Right cardiac atrium (tissue), 5 donors: ENCODE measurements around the gene TMEM106C. TPM values are rescaled to one million over a fixed set of nuclear protein-coding genes. Genes with fewer than 3 reads are reported as not detected.

ENCODE experiments used
- ATAC-seq, 2 donors: fragments of 200-7000 bp; cut with Tn5 transposase; one replicate each; pipeline versions ENCODE4 v1.8.0 to v1.9.1; 2020; ENCODE audit warnings: moderate library complexity in 2 of 2, mild to moderate bottlenecking in 1 of 2
- DNase-seq, 3 donors: peaks; one replicate each; pipeline ENCODE4 v3.0.0-alpha.2; 2020
- H3K27ac ChIP-seq: one replicate; pipeline ENCODE4 v1.5.1; 2013; ENCODE audit warnings: mild to moderate bottlenecking, low read length, control low read depth, moderate library complexity
- H3K27me3 ChIP-seq: one replicate; pipeline ENCODE4 v1.6.1; 2013; ENCODE audit not compliant: control insufficient read depth, insufficient read depth
- H3K4me1 ChIP-seq: one replicate; pipeline ENCODE4 v1.6.1; 2013; ENCODE audit warnings: low read length; ENCODE audit not compliant: control insufficient read depth, insufficient read depth
- H3K4me3 ChIP-seq: one replicate; pipeline ENCODE4 v1.5.1; 2013; ENCODE audit warnings: low read length, control low read depth
- H3K9me3 ChIP-seq: one replicate; pipeline ENCODE4 v1.6.1; 2013; ENCODE audit warnings: low read length; ENCODE audit not compliant: control insufficient read depth
- WGBS: extraction: QIAGEN DNeasy Blood & Tissue Kit; methylation state at CpG from one replicate; pipeline ENCODE4 v1.1.7; 2013; 5-methylcytosine and 5-hydroxymethylcytosine counted together
- intact Hi-C, 4 donors: fragments of 100-400 bp; cut with DNase I; formaldehyde crosslinking; loops; one replicate each; pipeline versions ENCODE4 v1.11.0 to v1.14.0; 2022 to 2023
- polyA plus RNA-seq: library from polyadenylated mRNA; stranded (reverse); fragments of 200-250 nt; gene quantifications from one replicate; pipeline ENCODE4 v1.2.3, GENCODE V29; 2013
- total RNA-seq, 4 donors: library from RNA; stranded (reverse); fragmentation: NEBNext Ultra II Directional; extraction: Animal tissue kit (Norgen Biotek cat#: 25700); gene quantifications; one replicate each; pipeline ENCODE4 v1.2.1, GENCODE V29; 2021
- donor health status: healthy with polysubstance abuse.
- donor health status: DM: no; HTN: yes; CAD: no.
- donor health status: DM: no; HTN: no; CAD: no.
- donor health status: DM: no; HTN: yes; CAD: no; lungs with severe emphysema.
- donor health status: DM: yes; HTN: yes; CAD: no.

Gene TMEM106C
- total and polyA plus RNA-seq, 5 donors, result 67.8 to 85.7 (median 73.0) TPM

- ATAC-seq (peak in 1 of 2 donors; percentile 10), DNase-seq (no peak)
- Histone ChIP-seq H3K9me3 (no peaks in the 10 kb centered on the region), H3K27me3 (no peaks in the 10 kb centered on the region), H3K4me1 (no peaks in the 10 kb centered on the region), H3K27ac (no peak overlapping the region), H3K4me3 (no peak overlapping the region)
- WGBS, result 40% methylated on average over 3 of the region's 3 CpGs
- intact Hi-C loops, result no loop called here
Measured at GRCh38 chr12:47969845-47970244, 6.4 kb downstream of the TMEM106C start.

GRCh38 chr12:47970843-47971242 lies 7.4 kb downstream of the TMEM106C start:
- Histone ChIP-seq H3K9me3 (no peaks in the 10 kb centered on the region), H3K27me3 (no peaks in the 10 kb centered on the region), H3K27ac (no peak overlapping the region), H3K4me1 (no peaks in the 10 kb centered on the region), H3K4me3 (no peak overlapping the region)
- intact Hi-C loops, result no loop called here
- DNase-seq (no peak), ATAC-seq (no peak)
- 80% methylated on average over 7 of the region's 7 CpGs for WGBS

DNA sequence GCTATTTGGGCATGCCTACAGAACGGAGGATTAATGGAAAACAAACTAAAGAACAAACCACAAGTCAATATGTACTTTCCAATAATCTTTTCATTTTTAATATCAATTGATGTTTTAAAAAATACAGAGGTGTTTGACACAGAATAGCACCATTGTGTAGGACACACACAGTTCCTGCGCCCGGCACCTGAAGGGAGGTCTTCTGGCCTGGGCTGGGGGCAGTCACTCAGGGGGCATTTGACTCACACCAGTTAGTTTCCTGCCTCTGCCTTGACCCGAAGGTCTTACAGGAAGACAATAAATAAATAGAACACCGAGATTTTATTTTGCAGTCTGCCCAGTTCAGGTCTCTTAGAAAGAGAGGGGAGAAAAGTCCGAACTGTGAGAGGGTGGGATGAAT lies 9.5 kb downstream of the TMEM106C start:
- H3K27me3 ChIP-seq, result no peaks in the 10 kb centered on the region
- H3K9me3 ChIP-seq, result no peaks in the 10 kb centered on the region
- H3K27ac ChIP-seq, result no peak overlapping the region
- no peaks in the 10 kb centered on the region for H3K4me1 ChIP-seq
- 83% methylated on average over 6 of the region's 6 CpGs for WGBS
- DNase-seq (no peak), ATAC-seq (no peak)
- intact Hi-C loops, result no loop called here
- no peak overlapping the region for H3K4me3 ChIP-seq

DNA sequence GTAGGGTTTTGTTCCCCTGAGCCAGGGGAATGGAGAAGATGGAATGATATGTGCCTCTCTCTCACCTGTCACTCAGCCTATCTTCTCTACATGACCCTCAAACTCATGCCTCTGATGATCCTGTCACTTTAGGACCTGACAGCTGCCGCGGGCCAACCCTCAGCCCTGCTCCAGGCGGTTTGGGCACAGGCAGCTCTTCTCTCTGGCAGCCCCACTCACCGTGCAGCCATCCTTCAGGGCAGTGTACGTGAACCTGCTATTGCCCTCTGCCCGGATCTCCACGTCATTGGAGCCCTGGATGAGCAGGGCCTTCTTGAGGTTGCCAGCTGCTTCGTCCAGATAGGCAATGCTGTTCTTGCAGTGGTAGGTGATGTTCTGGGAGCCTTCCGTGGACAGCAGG lies 10.5 kb downstream of the TMEM106C start:
- Histone ChIP-seq H3K4me1 (no peaks in the 10 kb centered on the region), H3K4me3 (no peak overlapping the region), H3K27ac (no peak overlapping the region), H3K27me3 (no peaks in the 10 kb centered on the region), H3K9me3 (no peaks in the 10 kb centered on the region)
- WGBS, result 95% methylated on average over 9 of the region's 9 CpGs
- ATAC-seq (no peak), DNase-seq (no peak)
- intact Hi-C loops, result no loop called here

DNA sequence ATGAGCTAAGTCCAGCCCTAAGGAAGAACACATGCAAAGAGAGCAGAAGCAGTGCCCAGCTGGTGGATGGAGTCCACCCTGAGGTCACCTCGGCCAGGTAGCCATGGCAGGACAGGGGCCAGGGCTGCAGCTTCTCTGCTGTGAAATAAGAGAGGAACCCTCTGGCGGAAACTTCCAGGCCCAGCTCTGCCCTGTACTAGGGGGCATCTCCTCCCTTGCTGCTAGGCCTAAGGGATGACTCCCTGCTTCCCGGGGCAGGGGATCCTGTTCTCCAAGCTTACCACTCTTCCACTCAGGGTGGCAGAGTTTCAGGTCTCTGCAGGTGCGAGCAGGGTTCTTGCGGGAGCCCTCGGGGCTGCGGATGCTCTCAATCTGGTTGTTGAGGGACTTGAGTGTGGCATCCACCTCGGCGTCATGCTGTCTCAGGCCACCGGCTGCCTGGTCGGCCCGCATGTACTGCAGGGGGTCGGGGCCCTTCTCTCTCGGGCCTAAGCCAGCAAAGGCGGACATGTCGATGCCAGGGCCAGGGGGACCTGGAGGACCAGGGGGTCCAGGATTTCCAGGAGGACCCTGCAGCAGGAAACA lies 11.7 kb downstream of the TMEM106C start:
- no peaks in the 10 kb centered on the region for H3K9me3 ChIP-seq
- H3K4me1 ChIP-seq, result no peaks in the 10 kb centered on the region
- no peak overlapping the region for H3K27ac ChIP-seq
- no peaks in the 10 kb centered on the region for H3K27me3 ChIP-seq
- intact Hi-C loops, result no loop called here
- WGBS, result 97% methylated on average over 16 of the region's 16 CpGs
- no peak overlapping the region for H3K4me3 ChIP-seq
- no peak for ATAC-seq
- no peak for DNase-seq

DNA sequence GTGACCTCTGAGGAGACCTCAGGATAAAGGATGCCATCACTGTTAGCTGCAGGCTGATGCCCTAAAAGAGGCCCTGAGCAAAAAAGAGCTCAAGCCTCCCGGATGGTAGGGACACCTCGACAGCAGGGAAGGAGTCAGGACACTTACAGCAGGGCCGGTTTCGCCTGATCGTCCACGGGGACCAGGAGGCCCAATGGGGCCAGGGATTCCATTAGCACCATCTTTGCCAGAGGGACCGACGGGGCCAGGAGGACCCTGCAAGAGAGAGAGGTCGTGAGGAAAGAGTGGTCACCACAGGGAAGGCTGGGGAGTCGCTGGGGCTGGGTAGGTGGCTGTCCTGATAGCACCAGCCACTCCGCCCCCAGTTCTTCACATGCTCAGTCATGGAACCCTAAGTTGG lies 12.4 kb downstream of the TMEM106C start:
- Histone ChIP-seq H3K4me1 (no peaks in the 10 kb centered on the region), H3K9me3 (no peaks in the 10 kb centered on the region), H3K27me3 (no peaks in the 10 kb centered on the region), H3K27ac (no peak overlapping the region), H3K4me3 (no peak overlapping the region)
- ATAC-seq (no peak), DNase-seq (no peak)
- WGBS, result 93% methylated on average over 11 of the region's 11 CpGs
- intact Hi-C loops, result no loop called here

GRCh38 chr12:47977046-47977771 lies 13.8 kb downstream of the TMEM106C start:
- Histone ChIP-seq H3K4me3 (no peak overlapping the region), H3K4me1 (no peaks in the 10 kb centered on the region), H3K27me3 (no peaks in the 10 kb centered on the region), H3K9me3 (no peaks in the 10 kb centered on the region), H3K27ac (no peak overlapping the region)
- intact Hi-C loops, result no loop called here
- ATAC-seq, result no peak
- DNase-seq, result no peak
- 89% methylated on average over 12 of the region's 12 CpGs for WGBS

DNA sequence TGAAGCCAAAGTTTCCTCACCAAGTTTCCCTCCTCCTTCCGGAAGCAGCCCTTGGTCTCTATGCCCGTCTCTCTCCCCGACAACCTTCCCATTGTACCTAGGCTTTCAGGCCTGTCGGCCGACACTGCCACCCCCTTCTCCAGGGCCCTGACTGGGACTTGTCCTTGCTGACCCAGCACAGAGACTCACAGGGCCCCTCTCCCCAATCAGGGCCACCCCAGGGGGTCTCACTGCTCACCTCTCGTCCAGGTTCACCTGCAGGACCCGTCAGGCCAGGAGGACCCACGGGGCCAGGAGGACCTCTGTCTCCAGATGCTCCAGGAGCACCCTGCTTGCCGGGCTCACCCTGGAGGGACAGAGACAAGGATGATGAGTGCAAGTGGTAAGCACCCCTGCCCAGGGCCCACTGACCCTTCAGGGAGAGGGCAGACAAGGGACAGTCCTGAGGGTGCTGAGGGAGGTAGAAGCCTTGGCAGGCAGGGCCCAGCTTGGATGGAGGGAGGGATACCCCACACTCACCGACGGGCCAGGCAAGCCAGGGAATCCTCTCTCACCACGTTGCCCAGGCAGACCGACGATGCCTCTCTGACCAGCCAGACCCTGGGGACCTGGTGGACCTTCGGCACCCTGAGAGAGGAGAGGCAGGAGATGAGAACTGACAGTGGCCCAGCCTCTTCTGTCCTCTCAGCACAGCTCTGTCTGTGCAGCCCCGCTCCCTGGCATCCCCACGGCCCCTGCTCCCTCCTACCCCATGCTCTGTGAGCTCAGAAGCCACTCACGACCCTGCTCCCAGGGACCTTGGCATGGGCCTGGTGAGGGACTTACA lies 14.6 kb downstream of the TMEM106C start:
- ATAC-seq (no peak), DNase-seq (no peak)
- WGBS, result 85% methylated on average over 18 of the region's 18 CpGs
- Histone ChIP-seq H3K4me3 (no peak overlapping the region), H3K27me3 (no peaks in the 10 kb centered on the region), H3K4me1 (no peaks in the 10 kb centered on the region), H3K9me3 (no peaks in the 10 kb centered on the region), H3K27ac (no peak overlapping the region)
- intact Hi-C loops, result no loop called here

DNA sequence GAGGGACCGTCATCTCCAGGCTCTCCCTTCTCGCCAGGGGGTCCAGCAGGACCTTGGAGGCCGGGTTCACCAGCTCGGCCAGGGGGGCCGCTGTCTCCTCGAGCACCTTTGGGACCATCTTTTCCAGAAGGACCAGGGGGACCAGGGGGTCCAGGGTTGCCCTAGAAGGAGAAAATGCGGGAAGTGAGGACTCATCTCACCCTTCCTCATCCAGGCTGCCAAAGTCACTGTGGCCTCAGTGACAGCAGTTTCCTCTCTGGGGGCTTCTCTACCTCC lies 15.1 kb downstream of the TMEM106C start:
- intact Hi-C loops, result no loop called here
- Histone ChIP-seq H3K4me3 (no peak overlapping the region), H3K9me3 (no peaks in the 10 kb centered on the region), H3K27me3 (no peaks in the 10 kb centered on the region), H3K4me1 (no peaks in the 10 kb centered on the region), H3K27ac (no peak overlapping the region)
- WGBS, result 87% methylated on average over 7 of the region's 7 CpGs
- DNase-seq (no peak), ATAC-seq (no peak)

DNA sequence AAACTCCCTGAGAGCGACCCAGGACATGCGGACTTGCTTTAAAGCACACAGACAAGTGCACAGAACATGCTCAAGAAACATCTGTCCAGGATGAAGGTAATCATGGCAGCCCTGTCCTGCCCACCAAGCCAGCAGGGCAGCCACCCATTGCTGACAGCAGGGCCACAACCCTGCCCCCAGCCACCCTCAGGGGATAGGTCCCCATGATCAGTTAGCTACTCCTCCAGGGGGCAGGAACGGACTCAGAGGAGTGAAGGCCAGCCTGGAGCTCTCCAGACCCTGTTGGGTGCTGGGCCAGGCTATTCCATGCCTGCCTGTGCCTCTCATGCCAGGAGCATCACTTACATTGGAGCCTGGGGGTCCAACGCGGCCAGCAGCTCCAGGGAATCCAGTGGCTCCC lies 15.8 kb downstream of the TMEM106C start:
- ATAC-seq (no peak), DNase-seq (no peak)
- no peak overlapping the region for H3K27ac ChIP-seq
- H3K9me3 ChIP-seq, result no peaks in the 10 kb centered on the region
- intact Hi-C loops, result no loop called here
- WGBS, result 87% methylated on average over 5 of the region's 5 CpGs
- no peaks in the 10 kb centered on the region for H3K27me3 ChIP-seq
- H3K4me3 ChIP-seq, result no peak overlapping the region
- H3K4me1 ChIP-seq, result no peaks in the 10 kb centered on the region

GRCh38 chr12:47979686-47980085 lies 16.3 kb downstream of the TMEM106C start:
- H3K9me3 ChIP-seq, result no peaks in the 10 kb centered on the region
- H3K27me3 ChIP-seq, result no peaks in the 10 kb centered on the region
- intact Hi-C loops, result no loop called here
- WGBS, result 89% methylated on average over 11 of the region's 11 CpGs
- ATAC-seq (no peak), DNase-seq (no peak)
- no peak overlapping the region for H3K27ac ChIP-seq
- no peaks in the 10 kb centered on the region for H3K4me1 ChIP-seq
- H3K4me3 ChIP-seq, result no peak overlapping the region
